HG03520 (cell line): ENCODE results near the gene CELA3B.
"Not testable (repeated sequence)": the region's sequence is repeated elsewhere in the genome, so short reads cannot be mapped to it uniquely, and the experiment has no call there.

Source experiments
- ATAC-seq: cut with Tn5 transposase; IDR thresholded peaks from one replicate; pipeline ENCODE4 v1.9.1; 2021; ENCODE audit warnings: mild to moderate bottlenecking, moderate library complexity; ENCODE audit not compliant: unreplicated experiment

CELA3B gene

GRCh38 chr1:21942959-21943640 is 33.7 kb upstream of the CELA3B start:
- ATAC-seq = not testable (repeated sequence)

- no peak for ATAC-seq
These were observed 32.1 kb upstream of the CELA3B start for GRCh38 chr1:21944733-21945073.

- ATAC-seq = no peak
These were observed 29.8 kb upstream of the CELA3B start for GRCh38 chr1:21946836-21947587.

- ATAC-seq = no peak
These were observed 26.1 kb upstream of the CELA3B start for GRCh38 chr1:21950734-21951133.

- no peak for ATAC-seq
These were observed 25.5 kb upstream of the CELA3B start for GRCh38 chr1:21951226-21951870.

- no peak for ATAC-seq
These were observed 23.9 kb upstream of the CELA3B start for GRCh38 chr1:21952786-21953520.

GRCh38 chr1:21955058-21955457 is 21.8 kb upstream of the CELA3B start:
- no peak for ATAC-seq

- ATAC-seq = no peak
These were observed 21.1 kb upstream of the CELA3B start for GRCh38 chr1:21955501-21956281.

- no peak for ATAC-seq
These were observed 19.9 kb upstream of the CELA3B start for GRCh38 chr1:21956720-21957552.

- ATAC-seq = no peak
These were observed 15.5 kb upstream of the CELA3B start for GRCh38 chr1:21961337-21961736.

GRCh38 chr1:21961799-21962198 is 15.0 kb upstream of the CELA3B start:
- ATAC-seq = no peak

GRCh38 chr1:21963477-21964217 is 13.2 kb upstream of the CELA3B start:
- ATAC-seq = no peak

- ATAC-seq = no peak
These were observed 10.4 kb upstream of the CELA3B start for GRCh38 chr1:21966247-21967000.

GRCh38 chr1:21967216-21967615 is 9.6 kb upstream of the CELA3B start:
- not testable (repeated sequence) for ATAC-seq

- not testable (repeated sequence) for ATAC-seq
These were observed 7.8 kb upstream of the CELA3B start for GRCh38 chr1:21969066-21969465.

- ATAC-seq = not testable (repeated sequence)
These were observed 6.3 kb upstream of the CELA3B start for GRCh38 chr1:21970523-21970922.

- ATAC-seq = not testable (repeated sequence)
These were observed 3.8 kb upstream of the CELA3B start for GRCh38 chr1:21972973-21973441.

GRCh38 chr1:21973948-21974347 is 2.9 kb upstream of the CELA3B start:
- ATAC-seq = not testable (repeated sequence)
